GM12878 (cell line): ENCODE data around the gene TRIM22. TPM values are rescaled to one million over a fixed set of nuclear protein-coding genes. Genes with fewer than 3 reads are reported as not detected.

Source experiments
- FOXM1 ChIP-seq: IDR thresholded peaks from 2 replicates; pipeline ENCODE4 v1.6.1; 2012; ENCODE audit warnings: low read depth, mild to moderate bottlenecking, inconsistent platforms, low read length, moderate library complexity
- HDAC6 ChIP-seq: fragments of 200-600 bp; sonication (generic); IDR thresholded peaks from one replicate; pipeline ENCODE4 v1.8.0; 2017; ENCODE audit warnings: antibody characterized with exemption; ENCODE audit not compliant: unreplicated experiment
- IKZF2 ChIP-seq, 2 experiments: fragments of 450-650 bp; IDR thresholded peaks; 2 replicates each; pipeline ENCODE4 v1.6.1; 2017; ENCODE audit warnings: mild to moderate bottlenecking in 2 of 2, moderate library complexity in 2 of 2
- KAT2A ChIP-seq: conservative IDR thresholded peaks from 2 replicates; pipeline ENCODE4 v1.6.1; 2011; ENCODE audit warnings: low read depth, low read length; ENCODE audit not compliant: control insufficient read depth
- MEF2B ChIP-seq: fragments of 450-650 bp; IDR thresholded peaks from 2 replicates; pipeline ENCODE4 v1.6.1; 2018; ENCODE audit warnings: mild to moderate bottlenecking, moderate library complexity; ENCODE audit not compliant: partially characterized antibody, poor library complexity, severe bottlenecking
- MTA2 ChIP-seq: fragments of 450-650 bp; IDR thresholded peaks from 2 replicates; pipeline ENCODE4 v1.6.1; 2016; ENCODE audit warnings: low read depth, mild to moderate bottlenecking, moderate library complexity
- NBN ChIP-seq: fragments of 450-650 bp; IDR thresholded peaks from 2 replicates; pipeline ENCODE4 v1.6.1; 2016
- RUNX3 ChIP-seq: IDR thresholded peaks from 2 replicates; pipeline ENCODE4 v1.6.1; 2012; ENCODE audit warnings: low read length, inconsistent platforms
- STAT1 ChIP-seq: fragments of 450-650 bp; conservative IDR thresholded peaks from 2 replicates; pipeline ENCODE4 v1.6.1; 2014; ENCODE audit warnings: antibody characterized with exemption, mild to moderate bottlenecking
- ZNF24 ChIP-seq: fragments of 450-650 bp; IDR thresholded peaks from 2 replicates; pipeline ENCODE4 v1.6.1; 2017; ENCODE audit warnings: antibody characterized with exemption, mild to moderate bottlenecking
- polyA plus RNA-seq, 11 experiments: library from polyadenylated mRNA; depleted of rRNA in 4 of 11; unstranded in 6 of 11; stranded (reverse) in 5 of 11; fragments of >200 nt; fragmentation: Nextera tagmentation in 4 of 11; fragmentation: Illumina TruSeq in 1 of 11; extraction: Ambion mirVana in 4 of 11; extraction: Trizol in 1 of 11; gene quantifications; 1 replicate in 1 of 11; 2 replicates in 10 of 11; pipeline versions ENCODE4 v1.2.1 to v1.2.3, GENCODE V29; 2011 to 2016; ENCODE audit warnings: inconsistent platforms in 2 of 11, missing spikeins in 2 of 11, low read depth in 1 of 11
- total RNA-seq, 4 experiments: library from RNA; depleted of rRNA in 3 of 4; stranded (reverse); fragments of >200 nt in 3 of 4; fragmentation: Illumina TruSeq in 1 of 4; extraction: Trizol in 1 of 4; gene quantifications; 2 replicates each; pipeline versions ENCODE4 v1.2.1 to v1.2.3, GENCODE V29; 2013 to 2021
- TF ChIP-seq, protein P1 (sequence below): fragments of 450-650 bp; IDR thresholded peaks from 2 replicates; pipeline ENCODE4 v1.6.1; 2017; ENCODE audit warnings: mild to moderate bottlenecking, moderate library complexity
- TF ChIP-seq, protein P2 (sequence below): fragments of 450-650 bp; IDR thresholded peaks from 2 replicates; pipeline ENCODE4 v1.6.1; 2016; ENCODE audit warnings: mild to moderate bottlenecking

Gene TRIM22
- total and polyA plus RNA-seq, 10 of the 15 experiments (the other 5 are each of a cell fraction or from before 2014, with no cell fraction given): 116 to 485 (median 204) TPM

DNA sequence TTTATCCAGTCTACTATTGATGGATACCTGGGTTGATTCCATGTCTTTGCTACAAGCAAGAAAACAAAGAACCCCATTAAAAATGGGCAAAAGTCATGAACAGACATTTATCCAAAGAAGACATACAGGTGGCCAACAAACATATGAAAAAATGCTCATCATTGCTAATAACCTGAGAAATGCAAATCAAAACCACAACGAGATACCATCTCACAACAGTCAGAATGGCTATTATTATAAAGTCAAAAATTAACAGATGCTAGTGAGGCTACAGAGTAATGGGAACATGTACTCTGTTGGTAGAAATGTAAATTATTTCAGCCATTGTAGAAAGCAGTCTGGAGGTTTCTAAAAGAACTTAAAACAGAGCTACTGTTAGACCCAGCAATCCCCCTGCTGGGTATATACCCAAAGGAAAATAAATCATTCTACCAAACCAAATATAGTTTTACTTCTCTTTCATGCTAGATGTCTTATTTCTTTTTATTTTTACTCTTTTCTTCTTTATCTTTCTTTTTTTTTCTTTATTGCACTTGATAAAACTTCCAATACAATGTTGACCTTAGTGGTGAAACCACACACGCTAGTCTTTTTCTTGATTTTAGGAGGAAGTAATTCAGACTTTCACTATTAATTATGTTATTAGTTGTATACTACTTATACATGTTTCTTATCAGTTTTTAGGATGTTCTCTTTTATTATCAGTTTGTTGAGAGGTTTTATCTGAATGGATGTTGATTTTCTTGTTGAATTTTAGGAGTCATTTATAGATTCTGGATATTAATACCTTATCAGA, 14.3 kb downstream of the TRIM22 start (continued):
- no peak for TF ChIP-seq ZNF24
- peak; percentile 70 for TF ChIP-seq MTA2
- no peak for TF ChIP-seq HDAC6
- TF ChIP-seq IKZF2 (IDR thresholded peaks at IDR 0.05): peak; percentile 13 to 58; a peak in 2 of 4 replicates
- TF ChIP-seq, protein P1, sequence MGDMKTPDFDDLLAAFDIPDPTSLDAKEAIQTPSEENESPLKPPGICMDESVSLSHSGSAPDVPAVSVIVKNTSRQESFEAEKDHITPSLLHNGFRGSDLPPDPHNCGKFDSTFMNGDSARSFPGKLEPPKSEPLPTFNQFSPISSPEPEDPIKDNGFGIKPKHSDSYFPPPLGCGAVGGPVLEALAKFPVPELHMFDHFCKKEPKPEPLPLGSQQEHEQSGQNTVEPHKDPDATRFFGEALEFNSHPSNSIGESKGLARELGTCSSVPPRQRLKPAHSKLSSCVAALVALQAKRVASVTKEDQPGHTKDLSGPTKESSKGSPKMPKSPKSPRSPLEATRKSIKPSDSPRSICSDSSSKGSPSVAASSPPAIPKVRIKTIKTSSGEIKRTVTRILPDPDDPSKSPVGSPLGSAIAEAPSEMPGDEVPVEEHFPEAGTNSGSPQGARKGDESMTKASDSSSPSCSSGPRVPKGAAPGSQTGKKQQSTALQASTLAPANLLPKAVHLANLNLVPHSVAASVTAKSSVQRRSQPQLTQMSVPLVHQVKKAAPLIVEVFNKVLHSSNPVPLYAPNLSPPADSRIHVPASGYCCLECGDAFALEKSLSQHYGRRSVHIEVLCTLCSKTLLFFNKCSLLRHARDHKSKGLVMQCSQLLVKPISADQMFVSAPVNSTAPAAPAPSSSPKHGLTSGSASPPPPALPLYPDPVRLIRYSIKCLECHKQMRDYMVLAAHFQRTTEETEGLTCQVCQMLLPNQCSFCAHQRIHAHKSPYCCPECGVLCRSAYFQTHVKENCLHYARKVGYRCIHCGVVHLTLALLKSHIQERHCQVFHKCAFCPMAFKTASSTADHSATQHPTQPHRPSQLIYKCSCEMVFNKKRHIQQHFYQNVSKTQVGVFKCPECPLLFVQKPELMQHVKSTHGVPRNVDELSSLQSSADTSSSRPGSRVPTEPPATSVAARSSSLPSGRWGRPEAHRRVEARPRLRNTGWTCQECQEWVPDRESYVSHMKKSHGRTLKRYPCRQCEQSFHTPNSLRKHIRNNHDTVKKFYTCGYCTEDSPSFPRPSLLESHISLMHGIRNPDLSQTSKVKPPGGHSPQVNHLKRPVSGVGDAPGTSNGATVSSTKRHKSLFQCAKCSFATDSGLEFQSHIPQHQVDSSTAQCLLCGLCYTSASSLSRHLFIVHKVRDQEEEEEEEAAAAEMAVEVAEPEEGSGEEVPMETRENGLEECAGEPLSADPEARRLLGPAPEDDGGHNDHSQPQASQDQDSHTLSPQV: no peak
- TF ChIP-seq, protein P2, sequence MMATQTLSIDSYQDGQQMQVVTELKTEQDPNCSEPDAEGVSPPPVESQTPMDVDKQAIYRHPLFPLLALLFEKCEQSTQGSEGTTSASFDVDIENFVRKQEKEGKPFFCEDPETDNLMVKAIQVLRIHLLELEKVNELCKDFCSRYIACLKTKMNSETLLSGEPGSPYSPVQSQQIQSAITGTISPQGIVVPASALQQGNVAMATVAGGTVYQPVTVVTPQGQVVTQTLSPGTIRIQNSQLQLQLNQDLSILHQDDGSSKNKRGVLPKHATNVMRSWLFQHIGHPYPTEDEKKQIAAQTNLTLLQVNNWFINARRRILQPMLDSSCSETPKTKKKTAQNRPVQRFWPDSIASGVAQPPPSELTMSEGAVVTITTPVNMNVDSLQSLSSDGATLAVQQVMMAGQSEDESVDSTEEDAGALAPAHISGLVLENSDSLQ: 0 out of 2 replicates have a peak, but pooled peaks have one; percentile 13
- 0 out of 2 replicates have a peak, but pooled peaks have one; percentile 26 for TF ChIP-seq NBN
- peak; percentile 23 for TF ChIP-seq MEF2B
- TF ChIP-seq RUNX3: peak; percentile 23; the same call in 1 of the 2 replicates
- no peak for TF ChIP-seq KAT2A
- TF ChIP-seq STAT1: no peak
- no peak for TF ChIP-seq FOXM1
